Left lung (tissue), 14 donors: ENCODE data around the gene CYP51A1. TPM values are rescaled to one million over a fixed set of nuclear protein-coding genes. Genes with fewer than 3 reads are reported as not detected.
A peak's percentile ranks its signal among the peaks of the same experiment; 100 is the strongest.
"Not testable (repeated sequence)": the region's sequence is repeated elsewhere in the genome, so short reads cannot be mapped to it uniquely, and the experiment has no call there.

ENCODE experiments used
- ATAC-seq: fragments of 200-7000 bp; cut with Tn5 transposase; one replicate; pipeline ENCODE4 v1.9.1; 2020; ENCODE audit warnings: moderate library complexity
- DNase-seq, 4 donors: peaks; one replicate each; pipeline ENCODE4 v3.0.0-alpha.2; 2013 to 2020
- H3K27ac ChIP-seq, 2 donors: fragments of 200-600 bp; sonication (generic) in 1 of 2; one replicate each; pipeline versions ENCODE4 v1.5.0 to v1.8.0; 2020 to 2021
- H3K27me3 ChIP-seq, 2 donors: fragments of 200-600 bp; sonication (generic) in 1 of 2; one replicate each; pipeline versions ENCODE4 v1.5.0 to v1.8.0; 2020 to 2021
- H3K36me3 ChIP-seq, 2 donors: fragments of 200-600 bp; sonication (generic) in 1 of 2; one replicate each; pipeline versions ENCODE4 v1.5.0 to v1.8.0; 2020 to 2021
- H3K4me1 ChIP-seq, 2 donors: fragments of 200-600 bp; one replicate each; pipeline ENCODE4 v1.8.0; 2021
- H3K4me3 ChIP-seq, 2 donors: fragments of 200-600 bp; sonication (generic) in 1 of 2; one replicate each; pipeline versions ENCODE4 v1.5.0 to v1.8.0; 2020 to 2021; ENCODE audit warnings: mild to moderate bottlenecking in 1 of 2
- H3K9me3 ChIP-seq, 2 donors: fragments of 200-600 bp; sonication (generic) in 1 of 2; one replicate each; pipeline versions ENCODE4 v1.5.0 to v1.8.0; 2020 to 2021
- CTCF ChIP-seq, 2 donors: fragments of 200-600 bp; sonication (generic) in 1 of 2; IDR thresholded peaks; one replicate each; pipeline versions ENCODE4 v1.5.0 to v1.8.0; 2021; ENCODE audit warnings: antibody characterized with exemption in 2 of 2
- intact Hi-C, 2 donors: fragments of 100-400 bp; cut with DNase I; formaldehyde crosslinking; loops; one replicate each; pipeline versions ENCODE4 v1.11.2 to v1.14.2; 2022
- long read RNA-seq, 12 donors: library from polyadenylated mRNA in 2 of 12; unstranded in 2 of 12; transcript quantifications; one replicate each; pipeline ENCODE4 v2.0.0 and lab custom pipeline, GENCODE V29; 2019 to 2026
- polyA plus RNA-seq, 6 donors: library from polyadenylated mRNA; unstranded; fragments of 120-200 nt; gene quantifications; one replicate each; pipeline ENCODE4 v1.2.1, GENCODE V29; 2013; ENCODE audit not compliant: insufficient read length in 6 of 6
- total RNA-seq, 2 donors: library from RNA; stranded (reverse); fragmentation: NEBNext Ultra II Directional; extraction: Animal tissue kit (Norgen Biotek cat#: 25700); gene quantifications; one replicate each; pipeline ENCODE4 v1.2.1, GENCODE V29; 2021
- donor health status: DM: no; HTN: yes; CAD: no.
- donor health status: DM: no; HTN: no; CAD: no.

CYP51A1 gene
- total RNA-seq = 100 to 1,000 TPM; 122 to 271 TPM
- 10 to 100 TPM; 35.1 to 52.4 (median 39.5) TPM for polyA plus RNA-seq
- long read RNA-seq, donor 1, transcript CYP51A1-201 (10 exons, 3,210 nt) = major isoform, 14 of 16 reads
- long read RNA-seq, donor 1, partial matches to known transcripts = 0 of 16 reads
- long read RNA-seq, donor 1, other reads (novel, unspliced or antisense) = 0 of 16 reads
- long read RNA-seq, donor 2, partial matches to known transcripts = 0 of 11 reads
- long read RNA-seq, donor 2, other reads (novel, unspliced or antisense) = 0 of 11 reads
- long read RNA-seq, donor 3, transcript CYP51A1-201 (10 exons, 3,210 nt) = major isoform, 6 of 8 reads
- long read RNA-seq, donor 3, partial matches to known transcripts = 0 of 8 reads
- long read RNA-seq, donor 3, other reads (novel, unspliced or antisense) = 0 of 8 reads
- long read RNA-seq, donor 4, transcript CYP51A1-201 (10 exons, 3,210 nt) = major isoform, 13 of 27 reads
- long read RNA-seq, donor 4, partial matches to known transcripts = 12 of 27 reads
- long read RNA-seq, donor 4, other reads (novel, unspliced or antisense) = 2 of 27 reads
- long read RNA-seq, donor 5, transcript CYP51A1-201 (10 exons, 3,210 nt) = major isoform, 6 of 13 reads
- long read RNA-seq, donor 5, partial matches to known transcripts = 5 of 13 reads
- long read RNA-seq, donor 5, other reads (novel, unspliced or antisense) = 0 of 13 reads
- long read RNA-seq, donor 6, transcript CYP51A1-201 (10 exons, 3,210 nt) = major isoform, 8 of 12 reads
- long read RNA-seq, donor 6, partial matches to known transcripts = 0 of 12 reads
- long read RNA-seq, donor 6, other reads (novel, unspliced or antisense) = 0 of 12 reads
- long read RNA-seq, donor 7, partial matches to known transcripts = 0 of 1 reads
- long read RNA-seq, donor 7, other reads (novel, unspliced or antisense) = 0 of 1 reads
- long read RNA-seq, donor 8, transcript CYP51A1-203 (10 exons, 1,729 nt) = minor isoform, 5 of 21 reads
- long read RNA-seq, donor 8, transcript CYP51A1-201 (10 exons, 3,210 nt) = major isoform, 15 of 21 reads
- long read RNA-seq, donor 8, partial matches to known transcripts = 0 of 21 reads
- long read RNA-seq, donor 8, other reads (novel, unspliced or antisense) = 0 of 21 reads
- long read RNA-seq, donor 9, partial matches to known transcripts = 0 of 1 reads
- long read RNA-seq, donor 9, other reads (novel, unspliced or antisense) = 0 of 1 reads
- long read RNA-seq, donor 10, transcript CYP51A1-201 (10 exons, 3,210 nt) = major isoform, 17 of 37 reads
- long read RNA-seq, donor 10, partial matches to known transcripts = 17 of 37 reads
- long read RNA-seq, donor 10, other reads (novel, unspliced or antisense) = 3 of 37 reads
- long read RNA-seq, donor 11, transcript CYP51A1-204 (2 exons, 555 nt) = minor isoform, 7 of 76 reads
- long read RNA-seq, donor 11, transcript CYP51A1-203 (10 exons, 1,729 nt) = minor isoform, 5 of 76 reads
- long read RNA-seq, donor 11, transcript CYP51A1-201 (10 exons, 3,210 nt) = major isoform, 36 of 76 reads
- long read RNA-seq, donor 11, partial matches to known transcripts = 28 of 76 reads
- long read RNA-seq, donor 11, other reads (novel, unspliced or antisense) = 0 of 76 reads
- long read RNA-seq, donor 12, transcript CYP51A1-201 (10 exons, 3,210 nt) = major isoform, 8 of 8 reads
- long read RNA-seq, donor 12, partial matches to known transcripts = 0 of 8 reads
- long read RNA-seq, donor 12, other reads (novel, unspliced or antisense) = 0 of 8 reads

- intact Hi-C loops = no loop called here
- Histone ChIP-seq H3K4me3 (peak within 1 kb of the TSS; percentile 93 to 100), H3K27ac (peak within 1 kb of the TSS; percentile 91 to 98), H3K9me3 (no peaks in the 10 kb centered on the region), H3K27me3 (no peaks in the 10 kb centered on the region), H3K4me1 (peaks cover 0 to 34% of the 10 kb centered on the region in 2 donors), H3K36me3 (peaks cover 0 to 10% of the 10 kb centered on the region in 2 donors)
- ATAC-seq = peak; percentile 96
- peak; percentile 93 to 97 (median 96) for DNase-seq
- no peak for TF ChIP-seq CTCF (IDR thresholded peaks at IDR 0.05)
Observed at GRCh38 chr7:92134271-92135051, at the start of gene CYP51A1. Gene CYP51A1, minus strand, starts transcription at chr7:92134477. Its CDS starts 113 bp downstream, at chr7:92134364.

GRCh38 chr7:92178928-92179924 lies 44.9 kb upstream of the CYP51A1 start, which contains the start of gene LRRD1:
Gene LRRD1, minus strand, starts transcription at chr7:92179142. Its CDS starts 13,940 bp downstream, at chr7:92165202.
- peaks cover 0 to 5% of the 10 kb centered on the region in 2 donors for H3K9me3 ChIP-seq
- TF ChIP-seq CTCF (IDR thresholded peaks at IDR 0.05) = peak; percentile 98 to 99
- intact Hi-C loops = no loop called here
- H3K36me3 ChIP-seq = no peaks in the 10 kb centered on the region
- H3K4me1 ChIP-seq = peaks cover 0 to 6% of the 10 kb centered on the region in 2 donors
- DNase-seq (peak; percentile 82 to 99 (median 90)), ATAC-seq (peak; percentile 100)
- H3K4me3 ChIP-seq = peak within 1 kb of the TSS; percentile 36 to 46
- no peaks in the 10 kb centered on the region for H3K27me3 ChIP-seq
- peak within 1 kb of the TSS; percentile 33 to 83 for H3K27ac ChIP-seq

- no peak for TF ChIP-seq CTCF (IDR thresholded peaks at IDR 0.05)
- Histone ChIP-seq H3K36me3 (no peaks in the 10 kb centered on the region), H3K4me3 (no peak overlapping the region), H3K27me3 (no peaks in the 10 kb centered on the region), H3K4me1 (peaks cover 0 to 6% of the 10 kb centered on the region in 2 donors), H3K27ac (no peak overlapping the region), H3K9me3 (no peaks in the 10 kb centered on the region)
- DNase-seq (no peak), ATAC-seq (no peak)
- intact Hi-C loops = no loop called here
Observed at GRCh38 chr7:92177362-92177761, 43.1 kb upstream of the CYP51A1 start.

GRCh38 chr7:92169529-92169928 lies 35.3 kb upstream of the CYP51A1 start:
- H3K27me3 ChIP-seq, H3K36me3 ChIP-seq, intact Hi-C loops, H3K4me3 ChIP-seq, DNase-seq, H3K4me1 ChIP-seq, H3K9me3 ChIP-seq, ATAC-seq, H3K27ac ChIP-seq: not testable (repeated sequence)
